ENCODE data around the gene HRH2.
A peak's percentile ranks its signal among the peaks of the same experiment; 100 is the strongest.

Gene HRH2

DNA sequence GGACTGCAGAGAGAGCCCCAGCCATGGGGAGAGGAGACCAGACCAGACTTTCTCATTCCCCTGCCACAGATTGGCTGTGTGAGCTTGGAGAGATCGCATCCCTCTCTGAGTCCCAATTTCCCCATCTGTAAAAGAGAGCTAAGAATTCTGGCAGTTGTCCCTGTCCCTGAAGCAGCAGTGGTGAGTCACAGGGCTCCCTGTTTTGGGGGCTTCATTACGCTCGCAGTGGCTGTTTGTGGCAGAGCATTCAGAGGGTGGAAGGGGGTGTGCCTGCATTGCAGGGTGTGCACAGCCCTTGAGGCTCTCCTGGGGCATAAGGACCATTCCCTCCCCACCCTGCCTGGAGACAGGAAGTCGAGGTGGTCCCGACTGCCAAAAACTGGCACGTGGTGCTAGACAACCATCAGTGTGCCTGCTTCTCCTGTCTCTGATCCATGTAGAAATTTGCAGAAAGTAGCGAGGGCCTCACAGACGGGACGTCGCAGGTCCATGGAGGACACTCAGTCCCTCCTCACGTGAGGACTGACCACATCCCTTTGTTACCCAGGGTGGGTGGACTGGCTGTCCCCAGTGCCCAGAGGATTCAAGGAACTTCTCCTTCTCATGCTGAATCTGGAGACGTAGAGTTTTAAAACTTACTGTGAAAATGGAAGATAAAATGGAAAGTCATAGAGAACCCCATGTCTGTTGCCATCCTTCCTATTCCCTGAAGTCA lies 35.3 kb downstream of the HRH2 start:
- DNase-seq (ENCODE audit: low spot score): no peak

DNA sequence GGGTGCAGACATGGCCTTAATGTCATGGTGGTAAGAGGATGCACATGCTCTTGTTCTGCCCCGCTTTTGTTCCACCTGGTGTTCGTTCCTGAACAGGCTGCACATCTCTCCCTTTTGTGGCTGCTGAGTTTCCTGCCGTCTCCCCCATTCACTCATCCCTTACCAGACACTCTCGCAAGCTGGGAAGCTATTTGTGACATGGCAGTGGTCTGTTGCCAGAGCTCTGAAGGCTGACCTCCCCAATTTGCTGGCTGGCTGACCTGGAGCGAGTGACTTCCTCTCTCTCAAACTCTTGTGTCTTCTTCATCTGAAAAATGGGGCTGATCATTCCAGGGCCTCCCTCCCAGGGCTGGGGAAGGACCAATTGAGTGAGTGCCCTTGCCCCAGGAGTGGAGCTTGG lies 35.9 kb downstream of the HRH2 start:
- no peak for DNase-seq (ENCODE audit: low spot score)

- DNase-seq (ENCODE audit: low spot score): no peak
Observed at GRCh38 chr5:175694371-175695160, 36.7 kb downstream of the HRH2 start.

GRCh38 chr5:175695161-175696126 lies 37.6 kb downstream of the HRH2 start:
- no peak for DNase-seq (ENCODE audit: low spot score)

GRCh38 chr5:175696139-175696854 lies 38.4 kb downstream of the HRH2 start:
- peak; percentile 30 for DNase-seq (ENCODE audit: low spot score)

DNA sequence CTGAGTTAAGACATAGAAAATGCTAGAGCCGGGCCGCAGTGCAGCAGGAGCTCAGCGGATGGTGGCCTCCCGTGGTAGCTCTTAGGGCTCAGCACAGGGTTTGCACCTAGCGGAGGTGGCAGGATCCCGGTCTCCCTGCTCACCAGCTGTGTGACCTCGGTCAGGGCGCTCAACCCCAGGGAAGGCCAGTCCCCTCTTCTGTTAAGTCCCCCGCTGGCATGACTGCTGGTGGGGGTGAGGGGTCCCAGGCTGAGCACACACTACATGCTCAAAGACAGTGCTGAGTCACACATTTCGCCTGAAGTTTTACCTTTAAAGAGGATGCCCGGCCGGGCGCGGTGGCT lies 39.0 kb downstream of the HRH2 start:
- no peak for DNase-seq (ENCODE audit: low spot score)

DNA sequence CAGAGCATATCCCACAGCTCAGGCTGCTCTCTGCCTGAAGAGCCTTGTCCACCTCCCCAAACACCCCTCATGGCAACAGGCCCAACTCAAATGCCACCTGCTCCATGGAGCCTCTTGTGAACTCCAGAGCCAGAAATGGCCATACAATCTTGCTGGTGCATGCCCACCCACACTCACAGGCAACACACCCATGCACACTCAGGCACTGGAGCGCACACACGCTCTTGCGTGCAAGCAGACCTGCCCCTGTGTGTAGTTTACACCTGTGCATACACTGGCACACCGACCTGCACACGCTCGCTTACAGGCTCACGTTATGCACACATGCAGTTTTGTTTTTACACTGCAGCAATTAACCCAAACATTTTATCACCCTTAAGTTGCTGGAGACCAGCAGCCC lies 40.0 kb downstream of the HRH2 start:
- DNase-seq (ENCODE audit: low spot score): no peak

GRCh38 chr5:175698401-175699115 lies 40.7 kb downstream of the HRH2 start:
- DNase-seq (ENCODE audit: low spot score): no peak

- DNase-seq (ENCODE audit: low spot score): peak; percentile 27
Observed at GRCh38 chr5:175700991-175701390, 43.1 kb downstream of the HRH2 start.

DNA sequence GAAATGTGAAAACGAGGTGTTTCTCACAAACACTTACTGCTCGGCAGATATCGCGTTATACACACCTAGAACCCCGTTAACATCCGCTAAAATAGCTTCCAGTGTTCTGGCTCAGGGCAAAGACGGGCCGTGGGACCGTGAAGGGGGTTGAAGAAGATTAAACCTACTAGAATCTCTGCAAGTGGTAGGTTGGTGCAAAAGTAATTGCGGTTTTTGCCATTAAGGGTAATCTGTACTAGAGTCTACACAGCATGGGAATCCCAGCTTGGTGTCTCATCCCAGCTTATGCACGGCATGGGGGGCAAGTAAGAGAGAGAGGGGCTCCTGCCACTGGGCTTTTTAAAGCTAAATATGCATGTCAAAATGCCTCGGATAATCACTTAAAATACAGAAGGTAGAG lies 43.9 kb downstream of the HRH2 start:
- DNase-seq (ENCODE audit: low spot score): no peak

- DNase-seq (ENCODE audit: low spot score): no peak
Observed at GRCh38 chr5:175706499-175706898, 48.6 kb downstream of the HRH2 start.

DNA sequence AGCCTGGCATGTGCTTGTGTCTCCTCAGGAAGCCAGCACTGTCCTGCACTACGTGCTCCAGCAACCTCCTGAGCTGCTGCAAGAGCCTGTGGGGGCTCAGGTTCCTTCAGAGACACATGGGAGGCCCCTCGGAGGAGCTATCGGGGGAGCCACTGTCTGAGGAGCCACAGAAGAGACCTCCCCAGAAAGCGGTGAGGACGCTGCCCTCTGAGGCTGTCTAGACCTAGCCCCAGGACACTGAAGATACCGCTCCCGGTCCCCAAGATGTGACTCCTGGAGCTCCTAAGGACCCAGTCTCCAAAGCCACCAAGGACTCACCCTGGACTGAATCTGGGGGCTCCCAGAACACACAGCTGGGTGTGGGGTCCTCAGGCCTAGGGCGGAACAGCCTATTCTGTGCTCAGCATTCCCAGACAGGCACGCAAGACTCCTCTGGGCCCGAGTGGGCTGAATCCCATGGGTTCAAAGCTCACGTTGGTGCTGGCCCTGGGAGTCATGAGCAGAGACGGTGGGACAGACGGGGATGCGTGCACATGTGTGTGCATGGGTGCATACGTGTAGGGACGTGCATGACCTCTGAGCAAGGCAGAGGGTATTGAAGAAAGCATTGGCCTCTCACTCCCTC lies 50.0 kb downstream of the HRH2 start:
- no peak for DNase-seq (ENCODE audit: low spot score)

GRCh38 chr5:175709276-175709781 lies 51.5 kb downstream of the HRH2 start:
- no peak for DNase-seq (ENCODE audit: low spot score)

GRCh38 chr5:175710326-175710725 lies 52.5 kb downstream of the HRH2 start:
- DNase-seq (ENCODE audit: low spot score): no peak

DNA sequence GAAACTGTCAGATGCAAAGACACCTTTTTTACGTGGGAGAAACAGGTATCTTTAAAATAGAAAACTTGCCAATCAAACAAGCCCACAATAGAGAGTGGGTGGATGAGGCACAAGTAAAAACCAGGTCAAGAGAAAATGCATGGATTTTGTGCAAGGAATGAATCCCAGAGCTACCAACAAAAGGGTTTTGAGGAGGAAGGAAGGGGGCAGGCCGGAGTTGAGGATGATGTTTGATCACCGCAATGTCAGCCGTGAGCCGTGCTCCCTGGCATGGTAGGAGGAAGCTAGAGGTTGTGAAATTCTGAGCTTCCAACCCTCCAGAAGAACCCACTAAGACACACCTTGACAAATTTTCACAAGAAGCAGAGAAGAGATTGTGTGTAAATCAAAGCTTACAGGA lies 53.2 kb downstream of the HRH2 start:
- DNase-seq (ENCODE audit: low spot score): no peak

- DNase-seq (ENCODE audit: low spot score): no peak
Observed at GRCh38 chr5:175711472-175712312, 53.8 kb downstream of the HRH2 start.

DNA sequence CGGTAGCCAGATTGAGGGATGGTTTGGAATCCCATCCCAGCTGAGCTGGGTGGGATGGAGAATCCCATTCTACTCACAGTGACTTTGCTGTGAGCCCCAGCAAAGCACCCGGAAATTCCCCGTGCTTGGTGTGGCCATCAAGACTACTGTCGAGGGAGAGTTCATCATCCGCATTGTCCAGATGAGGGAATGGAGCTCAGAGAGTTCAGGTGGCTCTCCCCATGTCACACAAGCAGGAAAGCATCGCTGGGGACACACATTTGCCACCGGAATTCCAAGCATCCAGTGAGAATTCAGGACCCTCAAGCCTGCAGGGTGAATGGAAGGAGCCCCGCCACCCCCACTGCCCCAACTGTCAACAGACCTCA lies 54.4 kb downstream of the HRH2 start:
- DNase-seq (ENCODE audit: low spot score): no peak

- no peak for DNase-seq (ENCODE audit: low spot score)
Observed at GRCh38 chr5:175712681-175713085, 54.8 kb downstream of the HRH2 start.

DNA sequence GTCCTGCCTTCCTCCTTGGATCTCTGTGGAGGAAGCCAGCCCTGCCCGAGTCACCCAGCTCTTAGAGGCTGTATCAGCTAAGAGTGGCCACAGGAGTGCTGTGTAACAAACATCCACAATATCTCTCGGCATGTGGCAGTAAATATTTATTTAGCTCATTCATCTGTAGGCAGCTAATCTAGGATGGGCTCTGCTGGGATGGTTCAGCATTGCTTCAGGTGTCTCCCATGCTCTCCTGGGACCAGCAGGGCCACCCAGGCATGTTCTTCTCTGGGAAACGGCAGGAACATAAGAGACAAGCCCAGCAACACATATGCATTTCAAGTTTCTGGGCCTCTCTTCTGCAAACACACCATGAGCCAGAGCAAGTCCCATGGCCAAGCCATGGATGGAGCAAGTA lies 56.1 kb downstream of the HRH2 start:
- DNase-seq (ENCODE audit: low spot score): no peak

Data from HuH-7 (cell line).